Activated naive CD8-positive, alpha-beta T cell treated with anti-CD3 and anti-CD28 coated beads, Interleukin-2, amount 10 ng/mL, durations not matched to agents 7 days and 5 days (primary cell): ENCODE data around the gene FXYD5. TPM values are rescaled to one million over a fixed set of nuclear protein-coding genes. Genes with fewer than 3 reads are reported as not detected.

Source experiments
- ATAC-seq: fragments of 150-1000 bp; cut with Tn5 transposase; one replicate; pipeline ENCODE4 v1.10.0; 2021; ENCODE audit warnings: low read depth, moderate library complexity
- POLR2A ChIA-PET: fragments of 350-600 bp; sonication (Branson Sonifier 250); formaldehyde crosslinking; loops from one replicate; lab custom pipeline; 2021; ENCODE audit warnings: antibody characterized with exemption; lab: Charles Lee
- DNase-seq: peaks from one replicate; pipeline ENCODE4 v3.0.0; 2021
- H3K27ac Mint-ChIP-seq: one replicate; pipeline ENCODE4 v1.8.0; 2022; ENCODE audit warnings: mild to moderate bottlenecking, mixed read lengths
- H3K27me3 Mint-ChIP-seq: one replicate; pipeline ENCODE4 v1.8.0; 2022; ENCODE audit warnings: mild to moderate bottlenecking, moderate library complexity, mixed read lengths
- H3K36me3 Mint-ChIP-seq: one replicate; pipeline ENCODE4 v1.8.0; 2021; ENCODE audit warnings: mild to moderate bottlenecking, mixed read lengths
- H3K4me1 Mint-ChIP-seq: one replicate; pipeline ENCODE4 v1.8.0; 2021; ENCODE audit warnings: mixed read lengths
- H3K4me3 Mint-ChIP-seq: one replicate; pipeline ENCODE4 v1.8.0; 2022; ENCODE audit warnings: mild to moderate bottlenecking, moderate library complexity, mixed read lengths
- H3K9me3 Mint-ChIP-seq: one replicate; pipeline ENCODE4 v1.8.0; 2021; ENCODE audit warnings: mixed read lengths
- total RNA-seq, 2 experiments: library from RNA; stranded (reverse); gene quantifications; one replicate each; pipeline ENCODE4 v1.2.3, GENCODE V29; 2021

Gene FXYD5
- total RNA-seq, 2 experiments from 2014 or later = 353 to 360 TPM

DNA sequence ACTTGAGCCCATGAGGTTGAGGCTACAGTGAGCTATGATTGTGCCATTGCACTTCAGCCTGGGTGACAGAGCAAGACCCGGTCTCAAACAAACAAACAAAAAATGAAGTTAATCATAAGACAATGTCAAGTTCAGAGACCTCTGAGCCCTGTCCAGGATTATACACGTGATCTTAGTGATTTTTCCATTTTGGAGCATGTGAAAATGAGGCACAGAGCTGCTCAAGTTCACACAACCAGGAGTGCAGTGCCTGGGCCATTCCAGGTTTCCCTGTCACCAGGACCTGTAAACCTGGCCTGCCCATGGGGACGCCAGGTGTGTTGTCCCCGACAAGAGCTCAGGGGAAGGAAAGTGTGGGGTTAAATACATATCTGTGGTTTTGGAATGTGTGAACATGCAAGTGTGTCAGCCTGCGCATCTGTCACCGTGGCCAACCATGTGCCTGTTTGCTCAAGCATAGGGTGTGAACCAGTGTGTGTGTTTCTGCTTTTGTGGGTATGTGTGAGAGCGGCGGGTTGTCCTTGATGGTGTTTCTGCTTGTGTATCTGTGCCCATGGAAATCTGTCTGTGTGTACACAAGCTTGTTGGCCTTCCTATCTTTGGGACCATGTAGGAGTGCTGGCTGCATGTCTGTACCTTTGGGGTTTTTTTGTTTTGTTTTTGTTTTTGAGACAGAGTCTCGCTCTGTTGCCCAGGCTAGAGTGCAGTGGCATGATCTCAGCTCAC lies 17.4 kb upstream of the FXYD5 start:
- H3K36me3 Mint-ChIP-seq = no peaks in the 10 kb centered on the region
- H3K27ac Mint-ChIP-seq = no peak overlapping the region

DNA sequence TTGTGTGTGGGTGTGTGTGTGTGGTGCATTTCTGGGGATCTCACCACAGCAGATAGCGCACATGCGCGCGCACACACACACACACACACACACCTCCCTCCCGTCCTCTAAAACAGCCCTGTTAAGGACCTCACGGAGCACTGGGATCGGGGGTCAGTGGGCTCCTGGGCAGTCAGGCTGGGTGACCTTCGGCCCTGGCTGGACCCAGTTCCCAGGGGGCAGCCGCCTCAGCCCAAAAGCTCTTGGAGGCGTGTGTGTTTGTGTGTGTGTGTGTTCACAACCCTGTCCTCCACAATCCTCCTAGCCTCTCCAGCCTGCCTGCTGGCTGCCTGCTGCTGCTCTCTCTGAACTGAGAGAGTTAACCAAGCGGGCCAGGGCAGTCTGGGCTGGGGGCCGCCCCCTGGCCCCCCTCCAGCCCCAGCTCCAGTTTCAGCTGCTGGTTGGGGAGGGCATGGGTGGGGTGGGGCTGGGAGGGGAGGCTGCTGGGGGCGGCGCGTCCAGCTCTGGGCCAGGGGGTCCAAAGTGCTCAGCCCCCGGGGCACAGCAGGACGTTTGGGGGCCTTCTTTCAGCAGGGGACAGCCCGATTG lies 16.1 kb upstream of the FXYD5 start, which contains the start of gene FXYD1:
TSS of gene FXYD1 (plus strand) at position 520 of the 588 bp plus-strand sequence. CDS start 1,256 bp downstream, outside the sequence.
- H3K27ac Mint-ChIP-seq = no peak within 1 kb of the TSS

More for the DNA sequence above, 17.4 kb upstream of the FXYD5 start:
- Mint-ChIP-seq H3K4me1 (peaks cover 16% of the 10 kb centered on the region), H3K4me3 (no peak overlapping the region), H3K27me3 (peaks cover 5% of the 10 kb centered on the region), H3K9me3 (no peaks in the 10 kb centered on the region)
- no peak for ATAC-seq
- DNase-seq = no peak
- POLR2A ChIA-PET = no interaction called here

DNA sequence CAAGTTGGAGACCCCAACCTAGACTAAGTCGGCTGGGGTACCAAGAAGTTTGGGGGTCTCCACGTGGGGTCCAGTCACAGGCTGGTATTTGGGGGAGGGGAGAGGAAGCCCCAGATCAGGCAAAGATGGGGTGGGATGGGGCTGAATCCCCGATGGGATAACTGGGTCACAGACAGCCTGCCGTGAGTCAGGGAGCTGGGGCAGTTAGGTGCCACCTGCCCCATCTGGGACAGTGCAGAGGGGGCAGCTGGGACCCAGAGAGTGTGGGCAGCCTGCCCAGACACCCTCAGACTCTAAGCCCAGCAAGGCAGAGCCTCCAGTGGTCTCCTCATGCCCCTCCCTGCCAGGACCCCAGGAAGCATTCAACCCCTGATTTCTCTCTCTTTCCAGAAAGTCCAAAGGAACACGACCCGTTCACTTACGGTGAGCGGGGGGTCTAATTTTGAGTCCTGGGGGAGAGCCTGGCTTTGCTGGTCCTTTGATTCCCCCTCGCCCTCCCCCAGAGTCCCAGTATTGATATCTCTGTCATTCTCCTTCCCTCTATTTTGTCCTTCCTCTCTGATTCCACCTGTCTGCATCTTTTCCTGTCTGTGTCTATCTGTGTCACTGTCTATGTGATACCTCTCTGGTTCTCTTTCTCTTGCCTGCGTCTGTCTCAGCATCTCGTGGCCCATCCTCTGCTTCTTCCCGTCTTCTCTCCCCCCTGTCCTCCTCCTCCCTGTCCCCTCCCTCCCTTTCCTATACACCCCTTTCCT lies 14.2 kb upstream of the FXYD5 start:
- Mint-ChIP-seq H3K27me3 (peaks cover 12% of the 10 kb centered on the region), H3K4me1 (peaks cover 22% of the 10 kb centered on the region), H3K4me3 (peak overlapping the region; percentile 64), H3K36me3 (no peaks in the 10 kb centered on the region), H3K27ac (no peak overlapping the region), H3K9me3 (no peaks in the 10 kb centered on the region)
- ATAC-seq (no peak), DNase-seq (no peak)
- POLR2A ChIA-PET = interaction anchor here (0.9 to 1.9 kb wide), 3 partner anchors 14 to 128 kb away, joined by 3 to 16 read pairs (median 4); partner anchors contain the start of gene FXYD5

More for the DNA sequence above, 16.1 kb upstream of the FXYD5 start, which contains the start of gene FXYD1:
- Mint-ChIP-seq H3K27me3 (peaks cover 7% of the 10 kb centered on the region), H3K4me3 (no peak within 1 kb of the TSS), H3K4me1 (peaks cover 18% of the 10 kb centered on the region), H3K9me3 (no peaks in the 10 kb centered on the region), H3K36me3 (no peaks in the 10 kb centered on the region)
- ATAC-seq (no peak), DNase-seq (no peak)
- POLR2A ChIA-PET = no interaction called here

DNA sequence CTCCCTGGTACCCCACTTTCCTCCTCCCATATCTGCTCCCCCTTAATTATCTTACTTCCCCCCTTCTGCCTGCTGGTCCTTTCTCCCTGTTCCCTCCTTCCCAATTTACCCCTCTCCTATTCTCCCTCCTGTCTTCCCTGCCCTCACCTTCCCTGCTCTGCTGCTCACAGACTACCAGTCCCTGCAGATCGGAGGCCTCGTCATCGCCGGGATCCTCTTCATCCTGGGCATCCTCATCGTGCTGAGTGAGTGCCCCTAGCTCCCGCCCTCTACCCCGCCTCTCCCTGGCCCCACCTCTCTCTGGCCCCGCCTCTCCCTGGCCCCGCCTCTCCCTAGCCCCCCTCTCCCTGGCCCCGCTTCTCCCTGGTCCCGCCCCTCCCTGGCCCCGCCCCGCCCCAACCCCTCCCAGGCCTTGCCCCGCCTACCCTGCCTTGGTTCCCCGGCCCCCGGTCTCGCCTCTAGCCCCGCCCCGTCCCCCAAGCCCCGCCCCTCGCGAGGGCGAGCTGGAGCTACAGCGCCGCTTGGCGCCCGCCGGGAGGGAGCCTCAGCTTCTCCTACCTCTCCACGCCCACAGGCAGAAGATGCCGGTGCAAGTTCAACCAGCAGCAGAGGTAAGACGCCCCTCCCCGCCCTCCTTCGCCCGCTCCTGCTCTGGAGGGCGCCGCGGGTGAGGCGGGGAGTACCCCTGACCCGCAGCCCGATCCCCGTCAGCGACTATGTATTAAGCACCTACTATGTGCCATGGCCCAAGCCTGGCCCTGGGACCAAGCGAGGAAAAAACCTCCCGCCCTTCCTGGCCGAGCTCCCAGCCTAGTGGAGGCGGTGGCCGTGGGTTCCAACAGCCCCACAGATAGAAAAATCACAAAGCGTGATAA lies 13.3 kb upstream of the FXYD5 start:
- DNase-seq (peak; percentile 98), ATAC-seq (peak; percentile 88)
- H3K36me3 Mint-ChIP-seq = no peaks in the 10 kb centered on the region
- peak overlapping the region; percentile 86 for H3K4me3 Mint-ChIP-seq
- H3K4me1 Mint-ChIP-seq = peaks cover 18% of the 10 kb centered on the region
- POLR2A ChIA-PET = interaction anchor here (0.6 to 1.9 kb wide), 13 partner anchors 13 to 206 kb away, joined by 3 to 16 read pairs (median 3); partner anchors contain the start of genes FFAR1, FXYD5 and USF2
- H3K9me3 Mint-ChIP-seq = no peaks in the 10 kb centered on the region
- H3K27ac Mint-ChIP-seq = peak overlapping the region; percentile 78
- H3K27me3 Mint-ChIP-seq = peaks cover 12% of the 10 kb centered on the region

DNA sequence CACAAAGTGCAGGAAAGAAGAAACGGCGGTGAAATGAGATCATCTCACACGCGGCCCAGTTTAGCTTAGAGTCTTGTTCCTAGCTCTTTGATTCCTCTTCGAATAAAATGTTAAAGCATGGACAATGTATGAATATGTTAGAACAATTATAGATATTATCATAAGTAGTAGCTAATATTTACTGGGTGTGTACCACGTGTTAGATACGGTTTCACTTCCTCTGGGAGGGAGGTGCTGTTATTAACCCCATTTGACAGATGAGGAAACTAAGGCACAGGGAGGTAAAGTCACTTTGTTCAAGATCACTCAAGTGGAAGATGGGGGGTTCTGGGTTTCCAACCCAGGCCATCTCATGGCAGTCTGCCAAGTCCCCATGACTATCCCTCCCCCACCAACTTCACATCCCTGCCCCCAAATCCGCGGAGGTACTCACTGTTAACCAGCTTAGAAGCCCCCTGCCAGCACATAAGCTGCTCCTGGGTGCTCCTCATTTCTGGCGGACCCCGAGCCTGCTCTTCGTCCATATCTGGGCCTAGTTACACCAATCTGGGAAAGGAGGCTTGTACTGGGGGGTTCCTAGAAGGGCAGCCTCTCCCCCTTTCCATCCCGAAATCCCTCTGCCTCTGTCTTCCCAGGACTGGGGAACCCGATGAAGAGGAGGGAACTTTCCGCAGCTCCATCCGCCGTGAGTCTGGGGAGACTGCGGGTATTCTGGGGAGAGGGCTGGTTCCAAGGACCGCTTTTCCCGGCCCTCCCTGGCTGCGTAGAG lies 12.5 kb upstream of the FXYD5 start:
- H3K27me3 Mint-ChIP-seq = peaks cover 12% of the 10 kb centered on the region
- H3K27ac Mint-ChIP-seq = peak overlapping the region; percentile 78
- H3K4me1 Mint-ChIP-seq = peaks cover 18% of the 10 kb centered on the region
- no peak for DNase-seq
- POLR2A ChIA-PET = interaction anchor here (0.6 to 1.9 kb wide), 13 partner anchors 12 to 205 kb away, joined by 3 to 16 read pairs (median 3); partner anchors contain the start of genes FFAR1, FXYD5 and USF2
- no peak for ATAC-seq
- H3K36me3 Mint-ChIP-seq = no peaks in the 10 kb centered on the region
- peak overlapping the region; percentile 86 for H3K4me3 Mint-ChIP-seq
- H3K9me3 Mint-ChIP-seq = no peaks in the 10 kb centered on the region

DNA sequence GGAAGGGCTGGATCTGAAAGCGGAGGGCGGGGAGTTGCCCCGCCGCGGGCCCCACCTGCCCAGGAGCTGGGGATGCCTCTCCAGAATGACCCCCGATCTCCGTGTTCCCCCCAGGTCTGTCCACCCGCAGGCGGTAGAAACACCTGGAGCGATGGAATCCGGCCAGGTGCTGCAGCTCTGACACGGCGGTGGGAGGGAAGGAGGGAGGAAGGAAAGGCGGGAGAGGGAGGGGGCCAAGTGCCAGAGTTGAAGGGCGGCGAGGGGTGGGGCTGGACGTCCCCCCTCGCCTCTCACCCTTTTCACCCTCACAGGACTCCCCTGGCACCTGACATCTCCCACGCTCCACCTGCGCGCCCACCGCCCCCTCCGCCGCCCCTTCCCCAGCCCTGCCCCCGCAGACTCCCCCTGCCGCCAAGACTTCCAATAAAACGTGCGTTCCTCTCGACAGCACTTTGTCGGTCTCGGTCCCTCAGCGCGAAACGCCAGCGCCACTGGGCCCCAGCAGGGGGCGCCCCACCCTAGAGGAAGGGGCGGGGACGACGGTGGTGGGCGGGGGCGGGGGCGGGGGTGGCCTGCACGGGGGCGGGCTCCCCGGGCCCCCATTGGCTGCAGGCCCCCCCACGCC lies 11.8 kb upstream of the FXYD5 start:
- Mint-ChIP-seq H3K4me1 (peaks cover 18% of the 10 kb centered on the region), H3K36me3 (no peaks in the 10 kb centered on the region), H3K27ac (peak overlapping the region; percentile 36), H3K27me3 (peaks cover 10% of the 10 kb centered on the region), H3K4me3 (peak overlapping the region; percentile 63), H3K9me3 (no peaks in the 10 kb centered on the region)
- ATAC-seq (peak; percentile 30), DNase-seq (peak; percentile 87)
- POLR2A ChIA-PET = interaction anchor here (0.7 to 1.9 kb wide), 6 partner anchors 11 to 125 kb away, joined by 3 to 16 read pairs (median 4); partner anchors contain the start of gene FXYD5

DNA sequence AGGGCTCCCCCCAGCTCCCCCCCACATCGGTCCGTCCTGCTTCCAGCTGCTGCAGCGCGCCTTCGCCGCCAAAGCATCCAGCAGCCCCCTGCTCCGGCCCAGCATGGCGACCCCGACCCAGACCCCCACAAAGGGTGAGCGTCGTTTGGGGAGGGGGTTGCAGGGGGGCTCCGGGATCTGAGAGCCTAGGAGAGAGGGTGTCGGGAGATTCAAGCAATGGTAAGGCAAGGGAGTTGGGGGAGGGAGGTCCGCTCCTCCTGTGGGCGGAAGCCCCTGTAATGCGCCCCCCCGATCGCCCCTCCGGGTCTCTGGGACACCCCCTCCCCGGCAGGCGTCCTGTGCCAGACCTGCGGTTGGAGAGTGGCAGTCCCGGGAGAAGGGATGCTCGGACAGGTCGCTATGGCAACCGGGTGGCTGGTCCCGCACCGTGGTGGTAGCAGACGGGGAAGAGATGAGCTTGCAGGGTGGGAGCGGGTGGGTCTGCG lies 11.3 kb upstream of the FXYD5 start, which contains the start of gene FXYD7:
TSS of gene FXYD7 (plus strand) at position 25 of the 485 bp plus-strand sequence. CDS start at position 104, 79 bp downstream.
- H3K27ac Mint-ChIP-seq = peak within 1 kb of the TSS; percentile 36
- H3K27me3 Mint-ChIP-seq = peaks cover 10% of the 10 kb centered on the region
- peak within 1 kb of the TSS; percentile 86 for H3K4me3 Mint-ChIP-seq
- H3K36me3 Mint-ChIP-seq = no peaks in the 10 kb centered on the region
- POLR2A ChIA-PET = interaction anchor here (0.7 to 1.1 kb wide), 3 partner anchors 71 to 125 kb away, joined by 3 to 5 read pairs (median 3); no protein-coding TSS in a partner anchor
- ATAC-seq (no peak), DNase-seq (no peak)
- H3K4me1 Mint-ChIP-seq = peaks cover 18% of the 10 kb centered on the region
- H3K9me3 Mint-ChIP-seq = no peaks in the 10 kb centered on the region

DNA sequence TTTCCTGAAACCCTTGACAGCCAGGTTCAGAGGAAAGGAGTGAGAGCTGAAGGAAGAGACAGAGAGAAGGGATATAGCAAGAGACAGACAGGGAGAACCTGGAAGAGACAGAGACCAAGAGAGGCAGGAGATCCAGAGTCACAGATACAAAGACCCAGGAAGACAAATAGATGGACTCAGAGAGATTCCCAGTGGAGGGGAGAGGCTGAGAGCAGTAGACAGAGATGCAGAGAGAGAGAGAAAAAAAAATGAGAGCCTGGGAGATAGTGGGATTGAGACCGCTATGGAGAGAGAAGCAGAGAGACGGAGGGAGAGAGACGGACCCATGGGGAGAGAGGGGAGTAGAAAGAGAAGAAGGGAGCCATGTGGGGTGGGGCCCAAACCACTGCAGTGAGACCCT lies 10.7 kb upstream of the FXYD5 start:
- DNase-seq (no peak), ATAC-seq (no peak)
- Mint-ChIP-seq H3K27me3 (peaks cover 10% of the 10 kb centered on the region), H3K4me1 (peaks cover 18% of the 10 kb centered on the region), H3K9me3 (no peaks in the 10 kb centered on the region), H3K27ac (no peak overlapping the region), H3K4me3 (peak overlapping the region; percentile 0), H3K36me3 (no peaks in the 10 kb centered on the region)
- POLR2A ChIA-PET = interaction anchor here (0.6 kb wide), 1 partner anchor 310 kb away, joined by 4 read pairs; no protein-coding TSS in a partner anchor

DNA sequence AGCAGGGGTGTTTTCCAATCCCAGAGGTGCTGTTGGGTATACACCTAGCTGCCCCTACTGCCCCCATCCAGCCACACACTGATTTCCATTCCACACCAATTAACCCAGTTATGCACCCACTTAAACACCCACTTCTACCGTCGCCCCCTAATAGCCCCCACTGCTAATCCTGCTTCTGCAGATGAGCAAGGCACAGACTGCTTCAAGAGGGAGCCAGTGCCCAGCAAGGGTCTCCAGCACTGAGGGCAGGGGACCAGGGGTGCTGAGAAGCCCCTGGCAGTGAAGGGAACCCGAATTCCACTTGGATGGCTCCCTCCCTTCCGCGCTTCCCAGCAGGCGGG lies 10.3 kb upstream of the FXYD5 start:
- no peak overlapping the region for H3K27ac Mint-ChIP-seq
- H3K4me1 Mint-ChIP-seq = peaks cover 18% of the 10 kb centered on the region
- POLR2A ChIA-PET = interaction anchor here (0.6 kb wide), 1 partner anchor 309 kb away, joined by 4 read pairs; no protein-coding TSS in a partner anchor
- ATAC-seq = no peak
- H3K36me3 Mint-ChIP-seq = no peaks in the 10 kb centered on the region
- H3K4me3 Mint-ChIP-seq = no peak overlapping the region
- no peak for DNase-seq
- no peaks in the 10 kb centered on the region for H3K9me3 Mint-ChIP-seq
- peaks cover 10% of the 10 kb centered on the region for H3K27me3 Mint-ChIP-seq

DNA sequence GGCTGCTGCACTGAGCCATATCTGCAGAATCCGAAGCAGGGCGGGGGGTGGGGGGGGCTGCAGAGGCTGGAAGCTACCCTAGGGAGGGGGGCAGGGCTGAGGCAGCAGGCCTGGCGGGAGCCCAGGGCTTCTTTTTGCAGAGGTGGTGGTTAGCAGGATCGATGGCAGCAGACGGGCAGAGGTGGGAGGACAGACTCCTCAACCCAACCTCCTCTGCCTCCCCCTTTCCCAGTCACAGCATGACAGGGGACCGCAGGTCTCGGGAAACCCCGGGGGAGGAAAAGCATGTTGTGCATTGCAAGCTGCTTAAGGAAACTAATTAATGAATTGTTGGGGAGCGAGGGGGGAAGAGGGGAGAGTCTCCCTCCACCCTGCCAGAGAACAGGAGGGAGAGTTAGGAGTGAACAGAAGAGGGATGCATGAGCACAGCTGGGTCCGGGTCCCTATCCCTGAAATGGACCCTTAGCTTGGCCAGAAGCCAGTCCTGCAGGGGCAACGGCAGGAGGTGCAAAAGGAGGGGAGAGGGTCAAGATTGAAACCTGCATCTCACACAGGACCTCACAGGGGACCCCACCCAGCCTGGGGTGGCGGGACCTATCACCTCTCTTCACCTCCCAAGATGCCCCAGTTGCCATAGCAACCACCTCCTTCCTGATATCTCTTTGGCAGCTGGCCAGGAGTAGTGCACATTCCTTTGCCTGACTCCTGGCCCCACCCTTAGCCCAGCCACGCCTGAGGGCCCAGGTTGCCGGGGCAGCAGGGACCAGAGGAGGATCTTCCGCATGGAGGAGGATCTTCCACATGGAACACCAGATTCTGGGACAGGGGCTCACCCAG lies 9.7 kb upstream of the FXYD5 start:
- peaks cover 10% of the 10 kb centered on the region for H3K27me3 Mint-ChIP-seq
- H3K9me3 Mint-ChIP-seq = no peaks in the 10 kb centered on the region
- no peak for ATAC-seq
- H3K4me3 Mint-ChIP-seq = no peak overlapping the region
- H3K36me3 Mint-ChIP-seq = no peaks in the 10 kb centered on the region
- POLR2A ChIA-PET = interaction anchor here (1.2 to 1.4 kb wide), 2 partner anchors 18 to 67 kb away, joined by 3 to 5 read pairs; no protein-coding TSS in a partner anchor
- no peak overlapping the region for H3K27ac Mint-ChIP-seq
- DNase-seq = no peak
- peaks cover 18% of the 10 kb centered on the region for H3K4me1 Mint-ChIP-seq
